Activated naive CD8-positive, alpha-beta T cell treated with anti-CD3 and anti-CD28 coated beads, Interleukin-2, amount 50 U/mL, for 16 hours (primary cell): ENCODE results near the gene TRDMT1.

Experiments
- DNase-seq: peaks from one replicate; pipeline ENCODE4 v3.0.0-alpha.2; 2020; ENCODE audit warnings: low read depth, low spot score

Gene TRDMT1

DNA sequence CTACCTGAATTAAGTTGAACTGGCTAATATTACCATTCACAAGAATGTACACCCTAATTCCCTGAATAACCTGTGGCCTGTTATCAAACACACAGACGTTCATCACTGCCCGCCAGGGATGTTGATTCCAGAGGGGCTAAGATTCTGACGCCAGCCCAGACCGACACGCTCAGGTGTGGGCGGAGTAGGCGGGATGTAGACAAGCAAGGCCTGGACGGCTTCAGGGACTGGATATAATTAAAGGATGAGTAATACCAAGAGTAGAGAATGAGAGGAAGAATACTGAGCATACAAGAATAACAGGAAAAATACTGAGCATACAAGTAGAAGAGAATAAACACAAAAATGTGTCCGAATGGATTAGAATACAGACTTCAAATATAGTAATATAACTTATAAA is 100.9 kb downstream of the TRDMT1 start:
- no peak for DNase-seq

DNA sequence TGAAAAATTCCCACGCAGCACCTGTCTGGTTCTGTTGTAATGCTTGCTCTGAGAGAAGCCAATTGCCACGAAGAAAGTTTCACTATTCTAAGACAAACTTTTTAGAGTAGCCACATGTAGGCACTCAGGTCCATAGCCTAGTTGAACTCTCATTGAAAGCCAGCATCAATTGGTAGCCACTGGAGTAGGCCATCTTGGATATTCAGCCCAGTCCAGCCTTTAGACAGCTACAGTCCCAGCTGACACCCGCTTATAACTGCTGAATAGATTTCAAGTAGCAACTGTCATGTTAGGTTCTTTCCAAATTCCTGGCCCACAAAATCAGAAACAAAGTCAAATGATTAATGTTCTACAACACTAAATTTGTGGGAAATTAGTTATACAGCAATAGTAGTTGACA is 103.5 kb downstream of the TRDMT1 start:
- DNase-seq: no peak
